Measurements from ENCODE around the gene DNAJC27. TPM values are rescaled to one million over a fixed set of nuclear protein-coding genes. Genes with fewer than 3 reads are reported as not detected.

DNAJC27 gene
- total and polyA plus RNA-seq, 2 of the 13 experiments (the other 11 are each of a cell fraction or from before 2014, with no cell fraction given), result 3.1 to 3.7 TPM

GRCh38 chr2:24977631-24978030 lies 5.9 kb upstream of the DNAJC27 start (continued):
- TF ChIP-seq ZBTB10 (CRISPR knock-in tag; IDR thresholded peaks at IDR 0.05; ENCODE audit: borderline replicate concordance) (no peak), PREB (CRISPR knock-in tag; IDR thresholded peaks at IDR 0.05) (no peak), ZNF773 (CRISPR knock-in tag; IDR thresholded peaks at IDR 0.05; ENCODE audit: borderline replicate concordance) (no peak), FOXJ3 (CRISPR knock-in tag; IDR thresholded peaks at IDR 0.05; ENCODE audit: borderline replicate concordance) (0 out of 2 replicates have a peak, but pooled peaks have one; percentile 24), JUNB (CRISPR knock-in tag; IDR thresholded peaks at IDR 0.05; ENCODE audit: borderline replicate concordance) (no peak), ZFP36L2 (CRISPR knock-in tag; IDR thresholded peaks at IDR 0.05) (no peak), GLMP (CRISPR knock-in tag; IDR thresholded peaks at IDR 0.05; ENCODE audit: borderline replicate concordance) (no peak), SOX5 (CRISPR knock-in tag; IDR thresholded peaks at IDR 0.05; ENCODE audit: borderline replicate concordance) (peak; percentile 67; the same call in 1 of the 2 replicates)
